Astrocyte of the cerebellum (primary cell): Measurements from ENCODE around the gene CFAP206.
"Not testable (repeated sequence)": the region's sequence is repeated elsewhere in the genome, so short reads cannot be mapped to it uniquely, and the experiment has no call there.

ENCODE experiments used
- DNase-seq: peaks from one replicate; pipeline ENCODE4 v3.0.0-alpha.2; 2011; ENCODE audit warnings: low read depth
- H3K4me3 ChIP-seq: 2 replicates; pipeline ENCODE4 v1.5.1; 2011; ENCODE audit warnings: mild to moderate bottlenecking, low read depth, low read length, moderate library complexity
- CTCF ChIP-seq: IDR thresholded peaks from 2 replicates; pipeline ENCODE4 v1.5.1; 2012; ENCODE audit warnings: low read length, low read depth, moderate library complexity, mild to moderate bottlenecking; ENCODE audit errors: missing control alignments
- in situ Hi-C: cut with HindIII; loops from 2 replicates; pipeline ENCODE4 v1.10.0; 2017; ENCODE audit warnings: low sequenced_read_pairs

The CFAP206 gene

GRCh38 chr6:87483929-87484328, 76.2 kb downstream of the CFAP206 start:
- H3K4me3 ChIP-seq, result no peak overlapping the region
- in situ Hi-C loops, result no loop called here
- no peak for TF ChIP-seq CTCF
- peak; percentile 55 for DNase-seq

GRCh38 chr6:87484491-87484890, 76.7 kb downstream of the CFAP206 start:
- in situ Hi-C loops, result no loop called here
- TF ChIP-seq CTCF, result no peak
- no peak overlapping the region for H3K4me3 ChIP-seq
- DNase-seq, result no peak

- in situ Hi-C loops, result no loop called here
- DNase-seq, result peak; percentile 5
- no peak overlapping the region for H3K4me3 ChIP-seq
- TF ChIP-seq CTCF, result no peak
Observed at GRCh38 chr6:87487555-87487954, 79.8 kb downstream of the CFAP206 start.

GRCh38 chr6:87489326-87489725, 81.6 kb downstream of the CFAP206 start:
- not testable (repeated sequence) for DNase-seq

GRCh38 chr6:87494761-87495422, 87.1 kb downstream of the CFAP206 start:
- in situ Hi-C loops, result no loop called here
- no peak for TF ChIP-seq CTCF
- no peak for DNase-seq
- H3K4me3 ChIP-seq, result no peak overlapping the region

More at GRCh38 chr6:87489326-87489725, 81.6 kb downstream of the CFAP206 start:
- in situ Hi-C loops, H3K4me3 ChIP-seq: not testable (repeated sequence)

GRCh38 chr6:87498048-87498447, 90.3 kb downstream of the CFAP206 start:
- no peak overlapping the region for H3K4me3 ChIP-seq
- no peak for TF ChIP-seq CTCF
- no peak for DNase-seq
- in situ Hi-C loops, result no loop called here

- in situ Hi-C loops, result no loop called here
- no peak overlapping the region for H3K4me3 ChIP-seq
- no peak for DNase-seq
- TF ChIP-seq CTCF, result no peak
Observed at GRCh38 chr6:87501809-87502572, 94.2 kb downstream of the CFAP206 start.
